ENCODE data around the gene TTC7B.

DNA sequence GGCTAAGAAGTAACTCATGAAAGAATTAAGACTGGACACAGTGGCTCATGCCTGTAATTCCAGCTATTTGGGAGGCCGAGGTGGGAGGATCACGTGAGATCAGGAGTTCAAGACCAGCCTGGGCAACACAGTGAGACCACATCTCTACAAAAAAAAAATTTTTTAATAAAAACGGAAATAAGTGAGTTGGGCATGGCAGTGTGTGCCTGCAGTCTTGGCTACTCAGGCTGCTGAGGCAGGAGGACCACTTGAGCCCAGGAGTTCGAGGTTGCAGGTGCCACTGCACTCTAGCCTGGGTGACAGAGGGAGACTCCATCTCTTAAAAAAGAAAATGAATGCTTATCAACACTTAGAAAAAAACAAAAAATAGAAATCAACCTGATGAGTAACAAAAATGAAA is 301.7 kb downstream of the TTC7B start:
- TF ChIP-seq, protein P1, sequence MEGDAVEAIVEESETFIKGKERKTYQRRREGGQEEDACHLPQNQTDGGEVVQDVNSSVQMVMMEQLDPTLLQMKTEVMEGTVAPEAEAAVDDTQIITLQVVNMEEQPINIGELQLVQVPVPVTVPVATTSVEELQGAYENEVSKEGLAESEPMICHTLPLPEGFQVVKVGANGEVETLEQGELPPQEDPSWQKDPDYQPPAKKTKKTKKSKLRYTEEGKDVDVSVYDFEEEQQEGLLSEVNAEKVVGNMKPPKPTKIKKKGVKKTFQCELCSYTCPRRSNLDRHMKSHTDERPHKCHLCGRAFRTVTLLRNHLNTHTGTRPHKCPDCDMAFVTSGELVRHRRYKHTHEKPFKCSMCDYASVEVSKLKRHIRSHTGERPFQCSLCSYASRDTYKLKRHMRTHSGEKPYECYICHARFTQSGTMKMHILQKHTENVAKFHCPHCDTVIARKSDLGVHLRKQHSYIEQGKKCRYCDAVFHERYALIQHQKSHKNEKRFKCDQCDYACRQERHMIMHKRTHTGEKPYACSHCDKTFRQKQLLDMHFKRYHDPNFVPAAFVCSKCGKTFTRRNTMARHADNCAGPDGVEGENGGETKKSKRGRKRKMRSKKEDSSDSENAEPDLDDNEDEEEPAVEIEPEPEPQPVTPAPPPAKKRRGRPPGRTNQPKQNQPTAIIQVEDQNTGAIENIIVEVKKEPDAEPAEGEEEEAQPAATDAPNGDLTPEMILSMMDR (IDR thresholded peaks at IDR 0.05; ENCODE audit: extremely low read depth in 1 of 2, insufficient read depth in 1 of 2, low read depth in 1 of 2, low read length in 2 of 2) = no peak
- TF ChIP-seq POLR2A (IDR thresholded peaks at IDR 0.05; ENCODE audit: low read depth, low read length) (no peak), POLR2AphosphoS5 (IDR thresholded peaks at IDR 0.05; ENCODE audit: insufficient read depth, low read depth, low read length) (no peak), MYC (IDR thresholded peaks at IDR 0.05; ENCODE audit: low read depth, low read length) (no peak), GATA2 (IDR thresholded peaks at IDR 0.05; ENCODE audit: insufficient read depth, insufficient read length, low read depth, low read length) (no peak), EZH2 (IDR thresholded peaks at IDR 0.05; ENCODE audit: borderline replicate concordance, low read depth, low read length, severe bottlenecking) (no peak), JUN (IDR thresholded peaks at IDR 0.05; ENCODE audit: borderline replicate concordance, insufficient read depth, insufficient read length, low read depth) (no peak)
- TF ChIP-seq, protein P2, sequence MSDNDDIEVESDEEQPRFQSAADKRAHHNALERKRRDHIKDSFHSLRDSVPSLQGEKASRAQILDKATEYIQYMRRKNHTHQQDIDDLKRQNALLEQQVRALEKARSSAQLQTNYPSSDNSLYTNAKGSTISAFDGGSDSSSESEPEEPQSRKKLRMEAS (IDR thresholded peaks at IDR 0.05; ENCODE audit: insufficient read depth, insufficient read length) = no peak

Measured in endothelial cell of umbilical vein (primary cell).